Measurements from ENCODE around the gene SP2.

SP2 gene

DNA sequence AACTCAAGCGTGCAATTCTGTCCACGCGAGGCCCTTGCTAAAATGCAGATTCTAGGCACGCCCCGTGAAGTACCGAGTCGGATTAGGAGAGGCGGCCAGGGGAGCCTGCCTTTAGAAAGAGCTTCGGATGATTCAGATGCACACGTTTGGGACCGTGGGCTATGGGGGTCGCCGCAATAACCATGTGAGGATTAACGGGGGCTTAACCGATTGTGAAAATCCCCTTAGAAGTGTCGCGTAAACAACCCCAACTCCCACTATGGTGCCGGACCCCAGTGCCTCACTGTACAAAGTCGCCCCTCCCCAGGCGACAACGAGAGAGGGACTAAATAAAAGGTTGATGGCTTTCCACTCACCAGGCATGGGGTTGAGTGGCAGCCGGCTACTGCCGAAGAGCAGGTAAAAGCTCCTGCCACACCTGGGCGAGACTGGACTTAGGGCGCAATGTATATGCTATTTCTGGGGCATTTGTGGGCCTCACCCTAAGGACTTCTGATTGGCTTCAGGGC, 635 bp upstream of the SP2 start:
- Histone ChIP-seq H3K9me3 (replicated peaks in 1 of 2; ENCODE audit: control insufficient read depth in 2 of 2, insufficient read depth in 1 of 2, low read depth in 1 of 2, low read length in 2 of 2) (no peaks in the 10 kb centered on the region), H2BK15ac (ENCODE audit: low read length) (no peak overlapping the region), H2BK5ac (ENCODE audit: low read length) (no peak overlapping the region), H3K4me3 (ENCODE audit: low read length in 2 of 2) (peak overlapping the region; percentile 67 to 85), H3K18ac (ENCODE audit: low read length) (peak overlapping the region; percentile 5), H3K36me3 (replicated peaks in 1 of 2; ENCODE audit: control insufficient read depth in 2 of 2, insufficient read depth in 2 of 2, low read length in 2 of 2) (peaks cover 0 to 25% of the 10 kb centered on the region in 2 donors), H2AK5ac (ENCODE audit: low read depth, low read length) (no peak overlapping the region), H3K9ac (ENCODE audit: low read depth, low read length, poor library complexity) (peak overlapping the region; percentile 89), H2BK120ac (ENCODE audit: low read depth, low read length) (no peak overlapping the region), H3K79me1 (ENCODE audit: low read depth, low read length) (peaks cover 3% of the 10 kb centered on the region), H3K4me2 (ENCODE audit: insufficient read depth, low read length, poor library complexity, severe bottlenecking) (peak overlapping the region; percentile 78), H2BK12ac (ENCODE audit: low read length) (no peak overlapping the region), H3K27me3 (ENCODE audit: control insufficient read depth in 3 of 3, insufficient read depth in 3 of 3, low read depth in 1 of 3, low read length in 3 of 3) (no peaks in the 10 kb centered on the region), H4K8ac (ENCODE audit: low read depth, low read length) (no peak overlapping the region), H2AFZ (ENCODE audit: low read length) (peak overlapping the region; percentile 78), H3K14ac (ENCODE audit: low read length) (no peak overlapping the region), H3K4ac (ENCODE audit: low read length) (no peak overlapping the region), H3K27ac (replicated peaks; ENCODE audit: low read length) (no peak overlapping the region), H3K23ac (ENCODE audit: low read depth, low read length, poor library complexity) (peak overlapping the region; percentile 15), H4K91ac (ENCODE audit: low read depth, low read length, poor library complexity) (no peak overlapping the region), H3K4me1 (ENCODE audit: control insufficient read depth in 2 of 2, insufficient read depth in 1 of 2, low read depth in 1 of 2, low read length in 2 of 2) (peaks cover 6 to 7% of the 10 kb centered on the region in 2 donors)
- no peak for DNase-seq (ENCODE audit: low spot score)
- no CpG with 5 or more reads among the region's 25 CpGs for WGBS, 2 donors (ENCODE audit: extremely low coverage in 2 of 2, insufficient read length in 2 of 2, insufficient replicate concordance in 1 of 2)

DNA sequence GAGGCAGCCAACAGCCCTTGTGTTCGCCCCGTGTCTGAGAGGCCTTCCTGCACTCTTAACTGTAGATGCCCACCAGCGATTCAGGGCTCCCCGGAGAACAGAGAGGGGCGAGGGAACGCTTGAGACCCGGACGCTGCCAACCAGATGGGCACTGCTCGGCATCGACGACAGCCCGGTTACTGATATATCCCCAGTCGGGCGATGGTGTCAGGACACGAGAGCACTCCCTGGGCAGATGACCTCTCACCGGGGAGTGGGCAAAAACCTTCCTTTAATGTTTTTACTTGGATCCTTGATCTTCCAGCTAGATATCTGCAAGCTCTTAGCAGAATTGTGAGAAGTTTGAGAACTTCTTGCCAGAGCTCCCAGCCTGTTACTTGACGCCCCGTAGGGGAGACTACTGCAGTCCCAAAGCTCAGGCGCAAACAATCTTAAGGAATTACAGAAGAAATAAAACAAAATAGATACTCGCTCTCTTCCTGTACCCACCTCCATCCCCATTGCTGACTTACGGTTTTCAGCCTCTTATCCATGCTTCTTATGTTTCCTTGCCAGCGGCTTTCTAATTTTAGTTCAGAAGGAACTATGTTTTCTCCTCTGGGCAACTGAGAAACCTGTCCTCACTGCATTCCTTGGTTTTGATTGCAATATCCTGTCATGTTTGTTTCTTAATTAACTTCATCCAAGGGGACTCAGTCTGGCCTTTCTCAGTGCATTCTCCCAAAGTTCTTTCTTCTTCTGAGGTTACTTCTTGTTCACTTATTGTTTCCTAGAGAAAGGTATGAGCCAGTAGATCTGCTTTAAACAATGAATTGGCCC, 845 bp downstream of the SP2 start:
- Histone ChIP-seq H3K18ac (ENCODE audit: low read length) (peak overlapping the region; percentile 95), H2AK5ac (ENCODE audit: low read depth, low read length) (peak overlapping the region; percentile 78), H2BK5ac (ENCODE audit: low read length) (peak overlapping the region; percentile 76), H3K4ac (ENCODE audit: low read length) (no peak overlapping the region), H3K14ac (ENCODE audit: low read length) (no peak overlapping the region), H3K23ac (ENCODE audit: low read depth, low read length, poor library complexity) (peak overlapping the region; percentile 96), H3K9ac (ENCODE audit: low read depth, low read length, poor library complexity) (peak overlapping the region; percentile 97), H3K36me3 (replicated peaks in 1 of 2; ENCODE audit: control insufficient read depth in 2 of 2, insufficient read depth in 2 of 2, low read length in 2 of 2) (peaks cover 0 to 25% of the 10 kb centered on the region in 2 donors), H2BK12ac (ENCODE audit: low read length) (no peak overlapping the region), H3K27ac (replicated peaks; ENCODE audit: low read length) (no peak overlapping the region), H2AFZ (ENCODE audit: low read length) (peak overlapping the region; percentile 91), H3K9me3 (replicated peaks in 1 of 2; ENCODE audit: control insufficient read depth in 2 of 2, insufficient read depth in 1 of 2, low read depth in 1 of 2, low read length in 2 of 2) (no peaks in the 10 kb centered on the region), H2BK120ac (ENCODE audit: low read depth, low read length) (no peak overlapping the region), H3K4me3 (ENCODE audit: low read length in 2 of 2) (peak overlapping the region; percentile 90 to 97), H3K4me1 (ENCODE audit: control insufficient read depth in 2 of 2, insufficient read depth in 1 of 2, low read depth in 1 of 2, low read length in 2 of 2) (peaks cover 11 to 13% of the 10 kb centered on the region in 2 donors), H3K27me3 (ENCODE audit: control insufficient read depth in 3 of 3, insufficient read depth in 3 of 3, low read depth in 1 of 3, low read length in 3 of 3) (no peaks in the 10 kb centered on the region), H4K8ac (ENCODE audit: low read depth, low read length) (no peak overlapping the region), H3K79me1 (ENCODE audit: low read depth, low read length) (peaks cover 5% of the 10 kb centered on the region), H2BK15ac (ENCODE audit: low read length) (no peak overlapping the region), H3K4me2 (ENCODE audit: insufficient read depth, low read length, poor library complexity, severe bottlenecking) (peak overlapping the region; percentile 95), H4K91ac (ENCODE audit: low read depth, low read length, poor library complexity) (peak overlapping the region; percentile 85)
- WGBS, 2 donors (ENCODE audit: extremely low coverage in 2 of 2, insufficient read length in 2 of 2, insufficient replicate concordance in 1 of 2), result no CpG with 5 or more reads among the region's 22 CpGs
- DNase-seq (ENCODE audit: low spot score), result no peak

DNA sequence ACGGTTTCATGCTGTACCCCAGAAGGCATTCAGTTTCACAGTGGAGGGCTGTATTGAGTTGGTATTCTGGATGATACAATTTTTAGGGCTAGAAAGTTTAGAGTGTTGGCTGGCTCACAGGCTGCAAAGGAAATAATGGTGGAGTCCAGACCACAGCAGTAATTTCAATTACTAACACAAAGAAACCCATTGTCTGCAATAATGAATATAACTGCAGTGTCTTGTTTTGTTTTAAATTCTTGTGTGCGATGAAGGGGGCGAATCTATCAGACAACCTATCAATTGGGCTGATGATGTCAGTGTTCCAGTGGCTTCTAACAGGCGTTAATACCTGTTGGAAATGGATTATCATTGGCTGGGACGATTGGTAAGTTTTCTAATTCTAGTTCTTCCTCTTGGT, 1.5 kb downstream of the SP2 start:
- no peak overlapping the region for H3K23ac ChIP-seq (ENCODE audit: low read depth, low read length, poor library complexity)
- H3K79me1 ChIP-seq (ENCODE audit: low read depth, low read length), result peaks cover 5% of the 10 kb centered on the region
- H3K9ac ChIP-seq (ENCODE audit: low read depth, low read length, poor library complexity), result no peak overlapping the region
- no peak overlapping the region for H4K8ac ChIP-seq (ENCODE audit: low read depth, low read length)
- H3K4me1 ChIP-seq (ENCODE audit: control insufficient read depth in 2 of 2, insufficient read depth in 1 of 2, low read depth in 1 of 2, low read length in 2 of 2), result peaks cover 16 to 19% of the 10 kb centered on the region in 2 donors
- H2BK12ac ChIP-seq (ENCODE audit: low read length), result no peak overlapping the region
- no peak overlapping the region for H3K4ac ChIP-seq (ENCODE audit: low read length)
- H3K27me3 ChIP-seq (ENCODE audit: control insufficient read depth in 3 of 3, insufficient read depth in 3 of 3, low read depth in 1 of 3, low read length in 3 of 3), result no peaks in the 10 kb centered on the region
- H2AK5ac ChIP-seq (ENCODE audit: low read depth, low read length), result no peak overlapping the region
- DNase-seq (ENCODE audit: low spot score), result no peak
- H2BK120ac ChIP-seq (ENCODE audit: low read depth, low read length), result no peak overlapping the region
- no peaks in the 10 kb centered on the region for H3K9me3 ChIP-seq (replicated peaks in 1 of 2; ENCODE audit: control insufficient read depth in 2 of 2, insufficient read depth in 1 of 2, low read depth in 1 of 2, low read length in 2 of 2)
- H3K4me3 ChIP-seq (ENCODE audit: low read length in 2 of 2), result peak overlapping the region in 1 of 2 donors; percentile 97
- no peak overlapping the region for H3K27ac ChIP-seq (replicated peaks; ENCODE audit: low read length)
- no peak overlapping the region for H4K91ac ChIP-seq (ENCODE audit: low read depth, low read length, poor library complexity)
- H3K18ac ChIP-seq (ENCODE audit: low read length), result no peak overlapping the region
- H2BK5ac ChIP-seq (ENCODE audit: low read length), result no peak overlapping the region
- no peak overlapping the region for H3K14ac ChIP-seq (ENCODE audit: low read length)
- no CpG with 5 or more reads among the region's 5 CpGs for WGBS, 2 donors (ENCODE audit: extremely low coverage in 2 of 2, insufficient read length in 2 of 2, insufficient replicate concordance in 1 of 2)
- no peak overlapping the region for H3K4me2 ChIP-seq (ENCODE audit: insufficient read depth, low read length, poor library complexity, severe bottlenecking)
- H3K36me3 ChIP-seq (replicated peaks in 1 of 2; ENCODE audit: control insufficient read depth in 2 of 2, insufficient read depth in 2 of 2, low read length in 2 of 2), result peaks cover 0 to 25% of the 10 kb centered on the region in 2 donors
- H2BK15ac ChIP-seq (ENCODE audit: low read length), result no peak overlapping the region
- no peak overlapping the region for H2AFZ ChIP-seq (ENCODE audit: low read length)

DNA sequence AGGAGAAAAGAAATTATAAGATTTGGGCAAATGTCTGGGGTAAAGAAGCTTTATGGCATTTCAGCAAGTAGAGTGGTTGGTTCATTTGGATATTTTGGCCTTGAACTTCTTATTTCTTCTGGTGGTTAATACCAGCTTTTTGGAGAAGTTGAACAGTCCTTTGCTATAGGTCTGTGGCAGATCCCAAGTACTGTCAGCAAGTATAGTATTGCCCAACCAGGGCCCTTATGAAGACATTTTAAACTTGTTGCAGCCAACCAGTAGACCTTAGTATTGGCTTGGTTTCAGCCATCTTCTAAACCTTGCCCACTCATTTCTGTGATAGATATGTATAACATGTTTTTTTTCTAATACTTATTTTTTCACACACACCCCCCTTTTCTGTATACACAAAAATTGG, 2.2 kb downstream of the SP2 start:
- Histone ChIP-seq H3K9ac (ENCODE audit: low read depth, low read length, poor library complexity) (no peak overlapping the region), H3K14ac (ENCODE audit: low read length) (no peak overlapping the region), H3K9me3 (replicated peaks in 1 of 2; ENCODE audit: control insufficient read depth in 2 of 2, insufficient read depth in 1 of 2, low read depth in 1 of 2, low read length in 2 of 2) (no peaks in the 10 kb centered on the region), H3K18ac (ENCODE audit: low read length) (no peak overlapping the region), H4K91ac (ENCODE audit: low read depth, low read length, poor library complexity) (no peak overlapping the region), H3K23ac (ENCODE audit: low read depth, low read length, poor library complexity) (no peak overlapping the region), H3K27ac (replicated peaks; ENCODE audit: low read length) (no peak overlapping the region), H3K36me3 (replicated peaks in 1 of 2; ENCODE audit: control insufficient read depth in 2 of 2, insufficient read depth in 2 of 2, low read length in 2 of 2) (peaks cover 0 to 25% of the 10 kb centered on the region in 2 donors), H2BK120ac (ENCODE audit: low read depth, low read length) (no peak overlapping the region), H2BK12ac (ENCODE audit: low read length) (no peak overlapping the region), H2AK5ac (ENCODE audit: low read depth, low read length) (no peak overlapping the region), H2AFZ (ENCODE audit: low read length) (no peak overlapping the region), H3K4me1 (ENCODE audit: control insufficient read depth in 2 of 2, insufficient read depth in 1 of 2, low read depth in 1 of 2, low read length in 2 of 2) (peaks cover 16 to 19% of the 10 kb centered on the region in 2 donors), H3K27me3 (ENCODE audit: control insufficient read depth in 3 of 3, insufficient read depth in 3 of 3, low read depth in 1 of 3, low read length in 3 of 3) (no peaks in the 10 kb centered on the region), H3K4ac (ENCODE audit: low read length) (no peak overlapping the region), H3K79me1 (ENCODE audit: low read depth, low read length) (peaks cover 5% of the 10 kb centered on the region), H3K4me2 (ENCODE audit: insufficient read depth, low read length, poor library complexity, severe bottlenecking) (no peak overlapping the region), H3K4me3 (ENCODE audit: low read length in 2 of 2) (no peak overlapping the region), H2BK15ac (ENCODE audit: low read length) (no peak overlapping the region), H4K8ac (ENCODE audit: low read depth, low read length) (no peak overlapping the region), H2BK5ac (ENCODE audit: low read length) (no peak overlapping the region)
- no peak for DNase-seq (ENCODE audit: low spot score)
